ENCODE results near the gene LKAAEAR1. TPM values are rescaled to one million over a fixed set of nuclear protein-coding genes. Genes with fewer than 3 reads are reported as not detected.

Gene LKAAEAR1
- total and polyA plus RNA-seq, 2 of the 13 experiments (the other 11 are each of a cell fraction or from before 2014, with no cell fraction given), result not detected

DNA sequence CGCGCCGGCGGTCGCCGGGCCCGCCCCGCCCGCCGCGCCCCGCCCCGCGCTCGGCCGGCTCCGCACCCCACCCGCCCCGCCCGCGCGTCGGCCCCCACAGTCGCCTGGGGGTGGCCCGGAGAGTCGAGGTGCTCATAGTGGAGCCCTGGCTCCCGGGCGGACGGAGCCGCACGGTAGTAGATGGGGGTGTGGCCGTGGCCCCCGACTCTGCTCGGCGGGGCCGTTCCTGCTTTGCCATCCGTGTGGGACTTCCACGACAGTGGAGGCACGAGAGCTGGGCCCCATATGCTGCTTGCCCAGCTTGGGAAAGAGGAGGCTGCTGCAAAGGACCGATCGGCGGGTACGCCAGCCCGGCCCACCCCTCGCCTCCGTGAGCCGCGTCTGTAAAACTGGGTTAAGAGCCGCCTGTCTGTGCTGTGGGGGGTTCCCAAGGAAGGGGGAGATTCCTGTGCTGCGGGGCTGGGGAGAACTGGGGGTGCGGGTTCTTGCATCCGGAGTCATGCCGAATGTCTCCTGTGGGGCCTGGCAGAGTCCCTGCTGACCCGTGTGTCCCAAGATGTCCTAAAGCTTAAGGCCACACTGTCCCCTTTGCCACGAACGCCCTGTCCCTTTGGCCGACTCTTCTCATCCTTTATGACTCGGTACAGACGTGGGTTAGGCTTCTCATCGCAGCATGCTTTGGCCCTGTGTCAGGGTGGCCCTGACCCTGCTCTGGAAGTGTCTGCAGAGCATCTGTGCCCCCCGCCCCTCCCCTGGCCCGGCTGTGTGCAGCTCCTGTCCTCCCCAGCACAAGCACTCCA, 4.0 kb downstream of the LKAAEAR1 start, which contains the start of gene OPRL1 (continued):
- TF ChIP-seq, protein P1, sequence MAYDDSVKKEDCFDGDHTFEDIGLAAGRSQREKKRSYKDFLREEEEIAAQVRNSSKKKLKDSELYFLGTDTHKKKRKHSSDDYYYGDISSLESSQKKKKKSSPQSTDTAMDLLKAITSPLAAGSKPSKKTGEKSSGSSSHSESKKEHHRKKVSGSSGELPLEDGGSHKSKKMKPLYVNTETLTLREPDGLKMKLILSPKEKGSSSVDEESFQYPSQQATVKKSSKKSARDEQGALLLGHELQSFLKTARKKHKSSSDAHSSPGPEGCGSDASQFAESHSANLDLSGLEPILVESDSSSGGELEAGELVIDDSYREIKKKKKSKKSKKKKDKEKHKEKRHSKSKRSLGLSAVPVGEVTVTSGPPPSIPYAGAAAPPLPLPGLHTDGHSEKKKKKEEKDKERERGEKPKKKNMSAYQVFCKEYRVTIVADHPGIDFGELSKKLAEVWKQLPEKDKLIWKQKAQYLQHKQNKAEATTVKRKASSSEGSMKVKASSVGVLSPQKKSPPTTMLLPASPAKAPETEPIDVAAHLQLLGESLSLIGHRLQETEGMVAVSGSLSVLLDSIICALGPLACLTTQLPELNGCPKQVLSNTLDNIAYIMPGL (CRISPR knock-in tag; IDR thresholded peaks at IDR 0.05; ENCODE audit: borderline replicate concordance in 1 of 2, low read depth in 1 of 2), result no peak
- TF ChIP-seq ZNF768 (CRISPR knock-in tag; IDR thresholded peaks at IDR 0.05) (peak; percentile 26; the same call in 1 of the 2 replicates), RFX3 (CRISPR knock-in tag; IDR thresholded peaks at IDR 0.05) (no peak), ZFY (CRISPR knock-in tag; IDR thresholded peaks at IDR 0.05) (peak; percentile 39; the same call in 1 of the 2 replicates), CCDC6 (CRISPR knock-in tag; IDR thresholded peaks at IDR 0.05) (no peak), ZNF451 (CRISPR knock-in tag; IDR thresholded peaks at IDR 0.05) (no peak), ZNF33B (CRISPR knock-in tag; IDR thresholded peaks at IDR 0.05) (no peak), LCORL (IDR thresholded peaks at IDR 0.05) (no peak), LCORL (CRISPR knock-in tag; IDR thresholded peaks at IDR 0.05) (no peak; the same call in 1 of the 2 replicates), NPAS2 (CRISPR knock-in tag; IDR thresholded peaks at IDR 0.05; ENCODE audit: borderline replicate concordance) (no peak), PCBP2 (optimal IDR thresholded peaks at IDR 0.05; ENCODE audit: low read depth, low read length, poor library complexity, severe bottlenecking) (no peak), ZNF749 (CRISPR knock-in tag; IDR thresholded peaks at IDR 0.05; ENCODE audit: borderline replicate concordance) (no peak), ZIK1 (CRISPR knock-in tag; IDR thresholded peaks at IDR 0.05; ENCODE audit: borderline replicate concordance, low read depth) (no peak), MIER3 (CRISPR knock-in tag; IDR thresholded peaks at IDR 0.05; ENCODE audit: borderline replicate concordance) (no peak), FOXC1 (CRISPR knock-in tag; IDR thresholded peaks at IDR 0.05; ENCODE audit: borderline replicate concordance) (0 out of 2 replicates have a peak, but pooled peaks have one; percentile 23), ZNF234 (CRISPR knock-in tag; conservative IDR thresholded peaks at IDR 0.05) (0 out of 2 replicates have a peak, but pooled peaks have one; percentile 49), ZMYM3 (CRISPR knock-in tag; IDR thresholded peaks at IDR 0.05) (peak; percentile 61; the same call in 1 of the 2 replicates), ZNF883 (CRISPR knock-in tag; IDR thresholded peaks at IDR 0.05; ENCODE audit: not compliant biosample characterization) (peak; percentile 49), HDAC1 (CRISPR knock-in tag; IDR thresholded peaks at IDR 0.05) (peak; percentile 43; the same call in 1 of the 2 replicates), GABPB1 (CRISPR knock-in tag; IDR thresholded peaks at IDR 0.05) (peak; percentile 18; the same call in 1 of the 2 replicates), RELA (CRISPR knock-in tag; IDR thresholded peaks at IDR 0.05) (no peak), ZKSCAN8 (CRISPR knock-in tag; IDR thresholded peaks at IDR 0.05; ENCODE audit: borderline replicate concordance) (no peak), HNRNPH1 (optimal IDR thresholded peaks at IDR 0.05; ENCODE audit: low read depth, low read length) (no peak)
- TF ChIP-seq, protein P2, sequence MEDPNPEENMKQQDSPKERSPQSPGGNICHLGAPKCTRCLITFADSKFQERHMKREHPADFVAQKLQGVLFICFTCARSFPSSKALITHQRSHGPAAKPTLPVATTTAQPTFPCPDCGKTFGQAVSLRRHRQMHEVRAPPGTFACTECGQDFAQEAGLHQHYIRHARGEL (CRISPR knock-in tag; IDR thresholded peaks at IDR 0.05), result peak; percentile 81; the same call in 1 of the 2 replicates
- TF ChIP-seq, protein P3, sequence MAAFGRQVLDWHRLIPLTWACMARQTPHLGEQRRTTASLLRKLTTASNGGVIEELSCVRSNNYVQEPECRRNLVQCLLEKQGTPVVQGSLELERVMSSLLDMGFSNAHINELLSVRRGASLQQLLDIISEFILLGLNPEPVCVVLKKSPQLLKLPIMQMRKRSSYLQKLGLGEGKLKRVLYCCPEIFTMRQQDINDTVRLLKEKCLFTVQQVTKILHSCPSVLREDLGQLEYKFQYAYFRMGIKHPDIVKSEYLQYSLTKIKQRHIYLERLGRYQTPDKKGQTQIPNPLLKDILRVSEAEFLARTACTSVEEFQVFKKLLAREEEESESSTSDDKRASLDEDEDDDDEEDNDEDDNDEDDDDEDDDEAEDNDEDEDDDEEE (CRISPR knock-in tag; IDR thresholded peaks at IDR 0.05), result 0 out of 2 replicates have a peak, but pooled peaks have one; percentile 30
- TF ChIP-seq, protein P4, sequence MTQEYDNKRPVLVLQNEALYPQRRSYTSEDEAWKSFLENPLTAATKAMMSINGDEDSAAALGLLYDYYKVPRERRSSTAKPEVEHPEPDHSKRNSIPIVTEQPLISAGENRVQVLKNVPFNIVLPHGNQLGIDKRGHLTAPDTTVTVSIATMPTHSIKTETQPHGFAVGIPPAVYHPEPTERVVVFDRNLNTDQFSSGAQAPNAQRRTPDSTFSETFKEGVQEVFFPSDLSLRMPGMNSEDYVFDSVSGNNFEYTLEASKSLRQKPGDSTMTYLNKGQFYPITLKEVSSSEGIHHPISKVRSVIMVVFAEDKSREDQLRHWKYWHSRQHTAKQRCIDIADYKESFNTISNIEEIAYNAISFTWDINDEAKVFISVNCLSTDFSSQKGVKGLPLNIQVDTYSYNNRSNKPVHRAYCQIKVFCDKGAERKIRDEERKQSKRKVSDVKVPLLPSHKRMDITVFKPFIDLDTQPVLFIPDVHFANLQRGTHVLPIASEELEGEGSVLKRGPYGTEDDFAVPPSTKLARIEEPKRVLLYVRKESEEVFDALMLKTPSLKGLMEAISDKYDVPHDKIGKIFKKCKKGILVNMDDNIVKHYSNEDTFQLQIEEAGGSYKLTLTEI (CRISPR knock-in tag; conservative IDR thresholded peaks at IDR 0.05), result no peak

Data from HepG2 (cell line).